GM21528 (cell line): ENCODE results near the gene ATP2A3.
"Not testable (repeated sequence)": the region's sequence is repeated elsewhere in the genome, so short reads cannot be mapped to it uniquely, and the experiment has no call there.

ENCODE experiments used
- ATAC-seq: cut with Tn5 transposase; IDR thresholded peaks from one replicate; pipeline ENCODE4 v1.9.1; 2021; ENCODE audit warnings: mild to moderate bottlenecking, moderate library complexity; ENCODE audit not compliant: unreplicated experiment, low FRiP score

ATP2A3 gene

GRCh38 chr17:3992370-3992769, 28.1 kb upstream of the ATP2A3 start:
- no peak for ATAC-seq

- not testable (repeated sequence) for ATAC-seq
Measured at GRCh38 chr17:3991699-3992098, 27.5 kb upstream of the ATP2A3 start.

- no peak for ATAC-seq
Measured at GRCh38 chr17:3990386-3991127, 26.3 kb upstream of the ATP2A3 start.

GRCh38 chr17:3989041-3989886, 25.0 kb upstream of the ATP2A3 start:
- no peak for ATAC-seq

- ATAC-seq, result no peak
Measured at GRCh38 chr17:3988297-3989040, 24.2 kb upstream of the ATP2A3 start.

DNA sequence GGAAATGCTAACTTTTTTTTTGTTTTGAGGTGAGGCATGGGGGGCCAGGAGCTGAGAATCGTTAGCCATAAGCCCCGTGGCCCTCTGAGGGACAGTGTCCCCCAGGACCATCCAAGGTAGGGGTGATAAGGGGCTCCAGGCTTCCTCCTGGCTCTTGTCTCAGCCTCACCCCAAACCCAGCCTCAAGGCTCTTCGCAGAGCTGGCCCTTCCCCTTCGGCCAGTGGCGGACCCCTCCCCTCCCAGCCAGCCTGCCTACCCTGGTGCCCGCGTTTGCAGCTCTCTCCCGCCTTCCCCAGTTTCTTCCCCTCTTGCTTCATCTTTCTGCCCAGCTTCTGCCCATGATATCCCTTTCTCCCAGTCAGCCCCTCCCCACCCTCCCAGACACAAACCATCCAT, 22.7 kb upstream of the ATP2A3 start:
- ATAC-seq, result no peak

DNA sequence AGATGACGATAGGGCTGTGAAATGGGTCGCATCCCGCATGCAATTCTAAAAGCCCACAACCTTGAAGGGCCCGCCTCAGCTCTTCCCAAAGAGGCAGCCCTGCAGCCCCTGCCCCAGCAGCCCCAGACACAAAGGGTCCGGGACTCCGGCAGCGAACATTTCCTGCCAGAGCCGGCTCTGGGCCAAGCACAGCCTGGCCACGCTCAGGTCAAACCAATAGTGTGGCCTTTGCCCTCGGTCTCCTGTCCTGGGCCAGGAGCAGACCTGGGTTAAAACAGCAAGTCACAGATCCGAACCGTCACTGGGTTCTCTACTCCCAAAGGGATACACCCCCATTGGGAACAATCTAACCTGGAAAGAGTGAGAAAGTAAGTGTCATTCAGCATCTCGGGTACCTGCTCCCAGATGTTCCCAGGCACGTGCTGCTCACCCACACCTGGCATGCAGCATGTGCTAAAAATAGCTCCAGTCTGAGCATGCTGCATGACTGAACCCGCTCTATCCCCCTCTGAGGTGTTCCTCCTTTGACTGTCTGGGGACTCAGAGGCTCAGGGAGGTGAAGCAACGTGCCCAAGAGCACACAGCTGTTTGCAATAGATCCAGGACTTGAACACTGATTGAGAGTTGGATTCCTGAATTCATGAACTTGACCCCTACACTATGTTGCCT, 22.2 kb upstream of the ATP2A3 start:
- ATAC-seq, result no peak

DNA sequence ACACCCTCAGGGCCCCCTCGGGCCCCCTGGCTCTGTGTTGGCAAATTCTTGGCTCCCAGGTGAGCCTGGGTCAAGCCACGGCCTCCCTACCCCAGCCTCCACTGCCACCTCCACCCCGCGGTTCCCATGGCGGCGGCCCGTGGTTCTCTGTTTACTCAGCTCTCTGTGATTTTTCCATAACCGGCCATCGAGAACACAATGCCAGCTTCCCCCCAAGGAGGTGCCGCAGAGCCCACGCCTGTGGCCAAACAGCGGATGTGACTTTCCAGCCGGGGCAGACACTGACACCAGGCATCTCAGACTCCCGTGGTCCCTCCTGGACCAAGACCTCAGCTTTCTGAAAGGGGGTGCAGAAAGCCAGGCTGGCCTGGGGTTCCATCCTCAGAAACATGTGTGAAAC, 21.6 kb upstream of the ATP2A3 start:
- ATAC-seq, result no peak

GRCh38 chr17:3983606-3984484, 19.6 kb upstream of the ATP2A3 start:
- ATAC-seq, result no peak

- no peak for ATAC-seq
Measured at GRCh38 chr17:3982541-3983017, 18.3 kb upstream of the ATP2A3 start.

DNA sequence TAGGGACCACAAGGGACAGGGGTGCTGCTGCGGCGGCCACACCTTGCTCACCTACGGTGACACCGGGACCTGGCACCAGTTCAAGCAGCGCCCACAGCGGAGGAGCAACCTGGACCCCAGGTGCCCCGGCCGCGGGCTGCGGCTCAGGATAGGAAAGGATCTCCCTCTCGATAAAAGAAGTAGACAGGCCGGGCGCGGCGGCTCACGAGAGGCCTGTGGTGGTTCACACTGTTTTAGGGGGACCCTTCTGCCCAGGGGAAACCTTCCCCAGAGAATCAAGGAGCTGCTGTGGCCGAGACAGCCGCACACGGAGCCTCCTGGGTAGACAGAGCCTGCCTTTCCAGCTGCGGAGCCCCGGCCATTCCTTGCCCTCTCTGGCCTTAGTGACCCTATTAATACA, 17.9 kb upstream of the ATP2A3 start:
- ATAC-seq, result no peak

GRCh38 chr17:3981455-3981854, 17.2 kb upstream of the ATP2A3 start:
- ATAC-seq, result no peak

- ATAC-seq, result no peak
Measured at GRCh38 chr17:3980381-3981014, 16.3 kb upstream of the ATP2A3 start.

- ATAC-seq, result no peak
Measured at GRCh38 chr17:3979290-3979611, 15.0 kb upstream of the ATP2A3 start.

DNA sequence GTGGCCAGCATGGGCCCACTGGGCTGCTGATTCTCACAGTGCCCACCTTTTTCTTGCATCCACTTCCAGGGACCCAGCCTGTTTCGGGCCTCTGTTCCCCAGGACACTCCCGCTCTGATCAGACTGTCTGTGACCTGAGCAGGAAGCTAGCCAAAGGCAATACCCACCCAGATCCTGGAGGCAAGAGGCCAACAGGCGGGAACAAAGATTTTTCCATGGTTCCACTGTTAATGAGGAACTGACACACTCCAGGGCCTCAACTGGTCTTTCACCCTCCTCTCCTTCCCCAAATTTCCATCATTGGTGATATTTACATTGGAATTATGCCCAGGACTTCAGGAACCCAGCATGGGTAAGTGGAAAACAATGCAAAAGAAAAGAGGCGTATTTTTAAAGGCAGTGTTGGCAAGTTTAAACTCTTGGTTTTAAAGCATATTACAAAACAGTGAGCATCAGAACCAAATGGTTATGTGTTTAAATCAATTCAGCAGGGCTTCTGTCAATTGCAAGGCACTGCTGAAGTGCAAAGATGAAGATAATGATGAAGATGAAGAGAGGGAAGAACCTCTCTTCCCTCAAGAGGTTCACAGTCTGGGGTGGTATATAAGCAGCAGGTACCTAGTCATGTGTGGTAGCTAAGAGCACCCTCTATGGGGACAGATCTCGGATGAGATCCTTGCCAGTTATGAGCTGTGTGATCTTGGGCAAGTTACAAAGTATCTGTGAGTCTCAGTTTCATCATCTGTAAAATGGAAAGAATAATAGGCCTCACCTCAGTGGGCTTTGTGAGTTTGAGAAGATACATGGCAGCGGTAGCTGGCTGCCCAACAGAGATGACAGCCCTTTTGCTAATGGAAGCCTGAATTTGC, 14.4 kb upstream of the ATP2A3 start:
- no peak for ATAC-seq

DNA sequence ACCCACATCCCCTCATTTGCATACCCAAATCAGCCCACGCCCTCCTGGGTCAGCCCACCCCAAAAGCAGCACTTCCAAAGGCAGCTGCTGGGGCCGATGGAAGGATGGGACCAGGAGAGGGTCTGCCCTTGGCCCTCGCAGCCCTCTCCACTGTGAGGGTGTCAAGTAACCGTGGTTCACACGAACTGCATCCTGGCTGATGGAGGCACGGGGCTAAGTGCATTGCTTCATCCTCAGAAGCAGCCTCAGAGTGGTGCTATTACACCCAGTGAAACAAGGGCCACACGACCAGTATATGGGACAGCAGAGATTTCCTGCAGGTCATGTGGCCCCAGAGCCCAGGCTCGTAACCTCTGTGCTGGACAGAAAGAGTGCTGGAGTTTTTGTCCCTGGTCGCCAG, 13.2 kb upstream of the ATP2A3 start:
- ATAC-seq, result no peak

DNA sequence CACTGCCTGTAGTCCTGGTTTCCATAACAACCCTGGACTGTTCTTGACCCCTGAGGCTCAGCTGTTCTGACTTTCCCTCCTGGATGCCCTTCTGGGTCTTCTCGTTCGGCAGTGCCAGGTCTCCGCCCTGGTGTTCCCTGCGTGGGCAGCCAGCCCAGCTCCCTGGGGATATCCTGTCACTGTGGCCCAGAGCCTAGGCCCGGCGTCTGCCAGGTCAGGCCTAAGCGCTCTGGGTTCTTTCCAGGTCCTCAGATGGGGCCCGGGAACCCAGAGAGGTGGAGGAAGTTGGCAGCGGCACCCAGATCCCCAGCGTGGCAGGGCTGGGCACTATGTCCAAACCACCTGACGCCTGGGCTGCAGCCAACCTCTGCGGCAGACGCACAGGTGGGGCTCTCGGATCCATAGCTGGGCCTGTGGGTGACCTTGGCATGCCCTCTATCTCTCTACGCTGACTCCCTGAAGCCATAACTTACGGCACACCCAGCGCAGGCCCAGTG, 12.5 kb upstream of the ATP2A3 start:
- ATAC-seq, result no peak

DNA sequence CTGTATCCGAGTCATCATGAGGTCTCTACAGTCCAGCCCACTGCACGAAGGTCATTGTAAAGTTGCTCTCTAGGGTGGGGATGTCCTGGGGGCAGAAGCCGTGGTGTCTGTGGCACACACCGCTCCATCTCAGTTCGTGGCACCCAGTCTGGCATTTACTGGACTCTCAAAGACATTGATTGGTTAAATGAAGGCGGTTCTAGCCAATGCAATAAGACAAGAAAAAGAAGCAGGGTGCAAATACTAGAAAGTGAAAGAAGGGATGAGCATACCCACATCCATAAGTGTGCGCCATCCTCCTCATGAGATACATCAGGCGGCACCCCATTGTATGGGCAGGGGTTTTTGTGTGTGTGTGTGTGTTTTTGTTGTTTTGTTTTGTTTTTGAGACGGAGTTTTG, 10.7 kb upstream of the ATP2A3 start:
- ATAC-seq, result no peak
